Suprapubic skin (tissue), 4 donors: ENCODE results near the gene EPB41L1.

Source experiments
- EP300 ChIP-seq: sonication (generic); formaldehyde crosslinking; IDR thresholded peaks from one replicate; pipeline ENCODE4 v1.6.1; 2017; ENCODE audit warnings: antibody characterized with exemption
- POLR2A ChIP-seq, 2 donors: fragments of 450-650 bp; IDR thresholded peaks; one replicate each; pipeline ENCODE4 v1.6.1; 2017; ENCODE audit warnings: antibody characterized with exemption in 2 of 2, mild to moderate bottlenecking in 2 of 2, moderate library complexity in 2 of 2
- POLR2AphosphoS5 ChIP-seq, 3 donors: sonication (generic); formaldehyde crosslinking; IDR thresholded peaks; one replicate each; pipeline ENCODE4 v1.6.1; 2017; ENCODE audit warnings: antibody characterized with exemption in 3 of 3
- TF ChIP-seq, protein P1 (sequence below), 2 donors: fragments of 200-600 bp in 1 of 2; fragments of 450-650 bp in 1 of 2; sonication (generic) in 1 of 2; IDR thresholded peaks; one replicate each; pipeline ENCODE4 v1.5.1; 2016 to 2019; ENCODE audit warnings: antibody characterized with exemption in 2 of 2, mild to moderate bottlenecking in 1 of 2, moderate library complexity in 1 of 2

DNA sequence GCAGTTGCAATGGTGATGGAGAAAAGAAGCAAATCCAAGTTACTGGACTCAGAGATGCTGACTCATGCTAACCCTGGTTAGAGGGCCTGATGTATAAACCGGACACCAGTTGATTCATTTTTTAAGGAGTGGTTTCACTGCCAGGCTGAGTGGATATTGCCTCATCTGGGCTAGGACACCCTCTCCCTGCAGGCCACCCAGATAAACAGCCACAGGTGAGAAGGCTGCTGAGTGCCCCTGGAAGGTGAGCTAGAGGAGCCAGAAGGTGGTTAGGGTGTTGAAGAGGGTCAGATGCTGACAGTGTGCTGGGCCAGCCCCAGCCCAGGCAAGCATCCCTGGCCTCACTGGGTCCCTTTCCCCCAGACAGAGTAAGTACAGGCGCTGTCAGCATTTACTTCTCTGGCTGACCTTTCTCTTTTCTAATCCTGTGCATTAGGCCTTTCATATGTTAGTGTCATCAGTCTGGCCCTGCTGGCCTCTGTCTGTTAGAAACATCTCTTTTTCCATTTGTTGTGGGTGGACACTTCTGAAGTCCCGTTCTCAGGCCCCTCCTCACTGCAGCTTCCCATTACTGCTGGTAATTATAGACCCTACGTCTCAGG is 13.5 kb downstream of the EPB41L1 start:
- TF ChIP-seq, protein P1, sequence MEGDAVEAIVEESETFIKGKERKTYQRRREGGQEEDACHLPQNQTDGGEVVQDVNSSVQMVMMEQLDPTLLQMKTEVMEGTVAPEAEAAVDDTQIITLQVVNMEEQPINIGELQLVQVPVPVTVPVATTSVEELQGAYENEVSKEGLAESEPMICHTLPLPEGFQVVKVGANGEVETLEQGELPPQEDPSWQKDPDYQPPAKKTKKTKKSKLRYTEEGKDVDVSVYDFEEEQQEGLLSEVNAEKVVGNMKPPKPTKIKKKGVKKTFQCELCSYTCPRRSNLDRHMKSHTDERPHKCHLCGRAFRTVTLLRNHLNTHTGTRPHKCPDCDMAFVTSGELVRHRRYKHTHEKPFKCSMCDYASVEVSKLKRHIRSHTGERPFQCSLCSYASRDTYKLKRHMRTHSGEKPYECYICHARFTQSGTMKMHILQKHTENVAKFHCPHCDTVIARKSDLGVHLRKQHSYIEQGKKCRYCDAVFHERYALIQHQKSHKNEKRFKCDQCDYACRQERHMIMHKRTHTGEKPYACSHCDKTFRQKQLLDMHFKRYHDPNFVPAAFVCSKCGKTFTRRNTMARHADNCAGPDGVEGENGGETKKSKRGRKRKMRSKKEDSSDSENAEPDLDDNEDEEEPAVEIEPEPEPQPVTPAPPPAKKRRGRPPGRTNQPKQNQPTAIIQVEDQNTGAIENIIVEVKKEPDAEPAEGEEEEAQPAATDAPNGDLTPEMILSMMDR (IDR thresholded peaks at IDR 0.05), result no peak
- TF ChIP-seq POLR2AphosphoS5 (IDR thresholded peaks at IDR 0.05) (no peak), POLR2A (IDR thresholded peaks at IDR 0.05) (no peak), EP300 (no peak)
